CD4-positive, CD25-positive, alpha-beta regulatory T cell (primary cell): ENCODE measurements around the gene ATP6V1G2. TPM values are rescaled to one million over a fixed set of nuclear protein-coding genes. Genes with fewer than 3 reads are reported as not detected.
"Not testable (repeated sequence)": the region's sequence is repeated elsewhere in the genome, so short reads cannot be mapped to it uniquely, and the experiment has no call there.

Experiments used
- ATAC-seq, 2 donors: fragments of 150-1000 bp; cut with Tn5 transposase; one replicate each; pipeline ENCODE4 v1.10.0; 2021; ENCODE audit warnings: low read depth in 2 of 2, moderate number of reproducible peaks in 2 of 2, moderate library complexity in 1 of 2
- DNase-seq, 3 donors: peaks; one replicate each; pipeline versions ENCODE4 v3.0.0 to v3.0.0-alpha.2; 2012 to 2022; ENCODE audit warnings: mixed read lengths in 1 of 3
- H3K27ac ChIP-seq: one replicate; pipeline ENCODE4 v1.7.0; 2013; ENCODE audit warnings: mild to moderate bottlenecking, low read length; ENCODE audit not compliant: insufficient read depth, poor library complexity, severe bottlenecking
- H3K27me3 ChIP-seq: one replicate; pipeline ENCODE4 v1.7.0; 2013; ENCODE audit warnings: low read length; ENCODE audit not compliant: control insufficient read depth, insufficient read depth
- H3K36me3 ChIP-seq: one replicate; pipeline ENCODE4 v1.7.0; 2013; ENCODE audit warnings: mild to moderate bottlenecking, low read length, moderate library complexity; ENCODE audit not compliant: control insufficient read depth, insufficient read depth
- H3K4me1 ChIP-seq: 2 replicates; pipeline ENCODE4 v1.7.0; 2013; ENCODE audit warnings: mild to moderate bottlenecking, low read length; ENCODE audit not compliant: insufficient read depth, control insufficient read depth, poor library complexity, severe bottlenecking
- H3K4me3 ChIP-seq: one replicate; pipeline ENCODE4 v1.7.0; 2013; ENCODE audit warnings: low read depth, mild to moderate bottlenecking, low read length, moderate library complexity
- H3K9me3 ChIP-seq, 2 experiments: 1 replicate in 1 of 2; 2 replicates in 1 of 2; pipeline ENCODE4 v1.7.0; 2013; ENCODE audit warnings: low read length in 2 of 2, mild to moderate bottlenecking in 1 of 2, moderate library complexity in 1 of 2; ENCODE audit not compliant: control insufficient read depth in 2 of 2
- H3K27ac Mint-ChIP-seq, 3 donors: one replicate each; pipeline ENCODE4 v1.8.0; 2020 to 2022; ENCODE audit warnings: mild to moderate bottlenecking in 3 of 3, mixed read lengths in 3 of 3, moderate library complexity in 2 of 3
- H3K27me3 Mint-ChIP-seq: one replicate; pipeline ENCODE4 v1.8.0; 2022; ENCODE audit warnings: mild to moderate bottlenecking, mixed read lengths
- H3K36me3 Mint-ChIP-seq: one replicate; pipeline ENCODE4 v1.8.0; 2020; ENCODE audit warnings: mixed read lengths
- H3K4me1 Mint-ChIP-seq, 4 donors: one replicate each; pipeline ENCODE4 v1.8.0; 2020 to 2022; ENCODE audit warnings: mixed read lengths in 4 of 4, mild to moderate bottlenecking in 1 of 4
- H3K4me3 Mint-ChIP-seq, 4 donors: one replicate each; pipeline ENCODE4 v1.8.0; 2020 to 2022; ENCODE audit warnings: mild to moderate bottlenecking in 4 of 4, mixed read lengths in 4 of 4, moderate library complexity in 3 of 4
- H3K9me3 Mint-ChIP-seq, 7 donors: one replicate each; pipeline ENCODE4 v1.8.0; 2020 to 2022; ENCODE audit warnings: mixed read lengths in 7 of 7, mild to moderate bottlenecking in 3 of 7, moderate library complexity in 2 of 7
- polyA plus RNA-seq, 4 donors: library from polyadenylated mRNA; unstranded; fragments of 300-500 nt; fragmentation: Illumina TruSeq; gene quantifications; one replicate each; pipeline ENCODE4 v1.2.3, GENCODE V29; 2021
- total RNA-seq: library from RNA; stranded (reverse); gene quantifications from one replicate; pipeline ENCODE4 v1.2.3, GENCODE V29; 2022

ATP6V1G2 gene
- total and polyA plus RNA-seq, 5 donors from 2014 or later, result 1.1 to 3.9 (median 1.5) TPM

GRCh38 chr6:31557443-31558317, 11.3 kb upstream of the ATP6V1G2 start:
- Mint-ChIP-seq H3K27me3 (no peaks in the 10 kb centered on the region), H3K27ac (peak overlapping the region in 1 of 3 donors; percentile 32), H3K4me1 (peaks cover 15 to 65% (median 42%) of the 10 kb centered on the region in 4 donors), H3K36me3 (peaks cover 14% of the 10 kb centered on the region), H3K9me3 (no peaks in the 10 kb centered on the region), H3K4me3 (peak overlapping the region in 3 of 4 donors; percentile 56 to 88 (median 65))
- DNase-seq, result no peak
- H3K4me3 ChIP-seq, result no peak overlapping the region
- ATAC-seq, result no peak
- no peaks in the 10 kb centered on the region for H3K27me3 ChIP-seq
- peak overlapping the region; percentile 77 for H3K27ac ChIP-seq
- H3K4me1 ChIP-seq, result peaks cover 58% of the 10 kb centered on the region
- H3K36me3 ChIP-seq, result no peaks in the 10 kb centered on the region
- H3K9me3 ChIP-seq, result no peaks in the 10 kb centered on the region

GRCh38 chr6:31556307-31556706, 9.9 kb upstream of the ATP6V1G2 start:
- peak overlapping the region in 1 of 4 donors; percentile 41 for H3K4me3 Mint-ChIP-seq
- DNase-seq (peak in 1 of 3 donors; percentile 51), ATAC-seq (no peak)
- Histone ChIP-seq H3K4me3 (no peak overlapping the region), H3K36me3 (no peaks in the 10 kb centered on the region), H3K4me1 (peaks cover 50% of the 10 kb centered on the region), H3K9me3 (no peaks in the 10 kb centered on the region), H3K27ac (no peak overlapping the region), H3K27me3 (no peaks in the 10 kb centered on the region)
- peaks cover 18 to 62% (median 38%) of the 10 kb centered on the region in 4 donors for H3K4me1 Mint-ChIP-seq
- peaks cover 7% of the 10 kb centered on the region for H3K36me3 Mint-ChIP-seq
- H3K27me3 Mint-ChIP-seq, result no peaks in the 10 kb centered on the region
- H3K27ac Mint-ChIP-seq, result peak overlapping the region in 2 of 3 donors; percentile 43 to 46
- no peaks in the 10 kb centered on the region for H3K9me3 Mint-ChIP-seq

- peak; percentile 53 to 79 (median 67) for DNase-seq
- not testable (repeated sequence) for H3K27me3 ChIP-seq, H3K4me3 ChIP-seq, H3K27ac ChIP-seq, ATAC-seq, H3K36me3 Mint-ChIP-seq, H3K27me3 Mint-ChIP-seq, H3K9me3 Mint-ChIP-seq, H3K36me3 ChIP-seq, H3K9me3 ChIP-seq
- Mint-ChIP-seq H3K4me3 (peak overlapping the region in 2 of 4 donors; percentile 75), H3K4me1 (peaks cover 5 to 53% (median 28%) of the 10 kb centered on the region in 4 donors), H3K27ac (peak overlapping the region in 2 of 3 donors; percentile 72 to 88)
- peaks cover 21% of the 10 kb centered on the region for H3K4me1 ChIP-seq
Observed at GRCh38 chr6:31551371-31551770, 5.0 kb upstream of the ATP6V1G2 start.

- ATAC-seq, result no peak
- Mint-ChIP-seq H3K27me3 (peaks cover 5% of the 10 kb centered on the region), H3K27ac (peak overlapping the region in 2 of 3 donors; percentile 96), H3K36me3 (peaks cover 4% of the 10 kb centered on the region), H3K4me3 (peak overlapping the region in 2 of 4 donors; percentile 19 to 83), H3K4me1 (peaks cover 5 to 47% (median 30%) of the 10 kb centered on the region in 4 donors), H3K9me3 (no peaks in the 10 kb centered on the region)
- Histone ChIP-seq H3K36me3 (no peaks in the 10 kb centered on the region), H3K4me1 (peaks cover 19% of the 10 kb centered on the region), H3K27ac (peak overlapping the region; percentile 93), H3K9me3 (no peaks in the 10 kb centered on the region), H3K27me3 (no peaks in the 10 kb centered on the region), H3K4me3 (no peak overlapping the region)
- no peak for DNase-seq
Observed at GRCh38 chr6:31548544-31548873, 2.1 kb upstream of the ATP6V1G2 start.

- H3K4me1 ChIP-seq, result peaks cover 21% of the 10 kb centered on the region
- no peak for DNase-seq
- peak overlapping the region; percentile 84 to 98 (median 94) for H3K4me3 Mint-ChIP-seq
- peak overlapping the region; percentile 93 for H3K27ac ChIP-seq
- peaks cover 4% of the 10 kb centered on the region for H3K36me3 Mint-ChIP-seq
- peak overlapping the region in 2 of 3 donors; percentile 96 for H3K27ac Mint-ChIP-seq
- H3K9me3 ChIP-seq, result no peaks in the 10 kb centered on the region
- no peaks in the 10 kb centered on the region for H3K36me3 ChIP-seq
- peaks cover 5 to 52% (median 35%) of the 10 kb centered on the region in 4 donors for H3K4me1 Mint-ChIP-seq
- H3K27me3 Mint-ChIP-seq, result peaks cover 5% of the 10 kb centered on the region
- no peaks in the 10 kb centered on the region for H3K9me3 Mint-ChIP-seq
- H3K27me3 ChIP-seq, result no peaks in the 10 kb centered on the region
- peak overlapping the region; percentile 95 for H3K4me3 ChIP-seq
- no peak for ATAC-seq
Observed at GRCh38 chr6:31547727-31548543, 1.5 kb upstream of the ATP6V1G2 start.

GRCh38 chr6:31546958-31547726, 734 bp upstream of the ATP6V1G2 start, which contains the start of gene NFKBIL1:
Gene NFKBIL1 (plus strand): TSS chr6:31547608. CDS start chr6:31547695, 87 bp downstream.
- peak; percentile 84 to 88 for ATAC-seq
- Mint-ChIP-seq H3K4me3 (peak within 1 kb of the TSS; percentile 84 to 98 (median 94)), H3K4me1 (peaks cover 5 to 59% (median 39%) of the 10 kb centered on the region in 4 donors), H3K27ac (peak within 1 kb of the TSS; percentile 72 to 96 (median 96)), H3K9me3 (no peaks in the 10 kb centered on the region), H3K36me3 (peaks cover 4% of the 10 kb centered on the region), H3K27me3 (peaks cover 5% of the 10 kb centered on the region)
- H3K27me3 ChIP-seq, result no peaks in the 10 kb centered on the region
- peak within 1 kb of the TSS; percentile 95 for H3K4me3 ChIP-seq
- H3K4me1 ChIP-seq, result peaks cover 29% of the 10 kb centered on the region
- no peaks in the 10 kb centered on the region for H3K36me3 ChIP-seq
- no peaks in the 10 kb centered on the region for H3K9me3 ChIP-seq
- peak; percentile 86 to 96 (median 86) for DNase-seq
- H3K27ac ChIP-seq, result peak within 1 kb of the TSS; percentile 93

GRCh38 chr6:31545291-31545690, 1.1 kb downstream of the ATP6V1G2 start:
- Mint-ChIP-seq H3K36me3 (peaks cover 10% of the 10 kb centered on the region), H3K27me3 (peaks cover 5% of the 10 kb centered on the region), H3K9me3 (no peaks in the 10 kb centered on the region), H3K27ac (peak overlapping the region in 1 of 3 donors; percentile 96), H3K4me3 (peak overlapping the region in 3 of 4 donors; percentile 26 to 84 (median 77)), H3K4me1 (peaks cover 0 to 56% (median 39%) of the 10 kb centered on the region in 4 donors)
- H3K36me3 ChIP-seq, result peaks cover under 1% of the 10 kb centered on the region
- DNase-seq (no peak), ATAC-seq (no peak)
- H3K27me3 ChIP-seq, result no peaks in the 10 kb centered on the region
- no peak overlapping the region for H3K27ac ChIP-seq
- H3K4me3 ChIP-seq, result no peak overlapping the region
- H3K4me1 ChIP-seq, result peaks cover 38% of the 10 kb centered on the region
- no peaks in the 10 kb centered on the region for H3K9me3 ChIP-seq
